ENCODE data around the gene PAPPA2.

DNA sequence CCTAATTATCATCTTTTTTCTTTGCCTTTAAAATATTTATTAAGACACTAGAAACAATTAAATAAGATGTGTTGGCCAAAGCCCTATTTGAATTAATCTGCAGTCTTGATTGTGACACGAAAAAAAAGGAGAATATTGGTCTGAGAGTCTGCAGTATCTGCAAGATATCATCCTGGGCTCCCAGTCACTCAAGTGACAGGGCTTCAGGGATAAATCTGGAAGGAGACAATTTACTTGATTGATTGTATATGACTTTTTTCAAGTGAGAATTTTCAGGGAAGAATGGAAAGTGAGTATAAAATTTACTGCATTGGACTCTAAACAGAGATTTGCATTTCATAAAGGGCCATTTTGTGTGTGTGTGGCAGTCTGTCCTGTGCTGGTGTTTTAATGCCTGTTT lies 233.7 kb downstream of the PAPPA2 start:
- TF ChIP-seq, protein P1, sequence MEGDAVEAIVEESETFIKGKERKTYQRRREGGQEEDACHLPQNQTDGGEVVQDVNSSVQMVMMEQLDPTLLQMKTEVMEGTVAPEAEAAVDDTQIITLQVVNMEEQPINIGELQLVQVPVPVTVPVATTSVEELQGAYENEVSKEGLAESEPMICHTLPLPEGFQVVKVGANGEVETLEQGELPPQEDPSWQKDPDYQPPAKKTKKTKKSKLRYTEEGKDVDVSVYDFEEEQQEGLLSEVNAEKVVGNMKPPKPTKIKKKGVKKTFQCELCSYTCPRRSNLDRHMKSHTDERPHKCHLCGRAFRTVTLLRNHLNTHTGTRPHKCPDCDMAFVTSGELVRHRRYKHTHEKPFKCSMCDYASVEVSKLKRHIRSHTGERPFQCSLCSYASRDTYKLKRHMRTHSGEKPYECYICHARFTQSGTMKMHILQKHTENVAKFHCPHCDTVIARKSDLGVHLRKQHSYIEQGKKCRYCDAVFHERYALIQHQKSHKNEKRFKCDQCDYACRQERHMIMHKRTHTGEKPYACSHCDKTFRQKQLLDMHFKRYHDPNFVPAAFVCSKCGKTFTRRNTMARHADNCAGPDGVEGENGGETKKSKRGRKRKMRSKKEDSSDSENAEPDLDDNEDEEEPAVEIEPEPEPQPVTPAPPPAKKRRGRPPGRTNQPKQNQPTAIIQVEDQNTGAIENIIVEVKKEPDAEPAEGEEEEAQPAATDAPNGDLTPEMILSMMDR (tag by site-specific recombination; IDR thresholded peaks at IDR 0.05), result no peak
- TF ChIP-seq REPIN1 (tag by site-specific recombination; IDR thresholded peaks at IDR 0.05; ENCODE audit: low read depth), result no peak
- TF ChIP-seq BCL11A (tag by site-specific recombination; IDR thresholded peaks at IDR 0.05; ENCODE audit: low read depth), result no peak
- TF ChIP-seq ZNF585B (tag by site-specific recombination; IDR thresholded peaks at IDR 0.05), result no peak
- no peak for TF ChIP-seq ZBTB21 (tag by site-specific recombination; IDR thresholded peaks at IDR 0.05)
- TF ChIP-seq, protein P2, sequence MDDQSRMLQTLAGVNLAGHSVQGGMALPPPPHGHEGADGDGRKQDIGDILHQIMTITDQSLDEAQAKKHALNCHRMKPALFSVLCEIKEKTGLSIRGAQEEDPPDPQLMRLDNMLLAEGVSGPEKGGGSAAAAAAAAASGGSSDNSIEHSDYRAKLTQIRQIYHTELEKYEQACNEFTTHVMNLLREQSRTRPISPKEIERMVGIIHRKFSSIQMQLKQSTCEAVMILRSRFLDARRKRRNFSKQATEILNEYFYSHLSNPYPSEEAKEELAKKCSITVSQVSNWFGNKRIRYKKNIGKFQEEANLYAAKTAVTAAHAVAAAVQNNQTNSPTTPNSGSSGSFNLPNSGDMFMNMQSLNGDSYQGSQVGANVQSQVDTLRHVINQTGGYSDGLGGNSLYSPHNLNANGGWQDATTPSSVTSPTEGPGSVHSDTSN (CRISPR knock-in tag; IDR thresholded peaks at IDR 0.05), result no peak
- TF ChIP-seq ZNF302 (tag by site-specific recombination; IDR thresholded peaks at IDR 0.05; ENCODE audit: low read depth), result no peak
- TF ChIP-seq BCL11B (tag by site-specific recombination; IDR thresholded peaks at IDR 0.05; ENCODE audit: low read depth), result no peak
- no peak for TF ChIP-seq ZNF776 (tag by site-specific recombination; IDR thresholded peaks at IDR 0.05; ENCODE audit: borderline replicate concordance)
- TF ChIP-seq, protein P3, sequence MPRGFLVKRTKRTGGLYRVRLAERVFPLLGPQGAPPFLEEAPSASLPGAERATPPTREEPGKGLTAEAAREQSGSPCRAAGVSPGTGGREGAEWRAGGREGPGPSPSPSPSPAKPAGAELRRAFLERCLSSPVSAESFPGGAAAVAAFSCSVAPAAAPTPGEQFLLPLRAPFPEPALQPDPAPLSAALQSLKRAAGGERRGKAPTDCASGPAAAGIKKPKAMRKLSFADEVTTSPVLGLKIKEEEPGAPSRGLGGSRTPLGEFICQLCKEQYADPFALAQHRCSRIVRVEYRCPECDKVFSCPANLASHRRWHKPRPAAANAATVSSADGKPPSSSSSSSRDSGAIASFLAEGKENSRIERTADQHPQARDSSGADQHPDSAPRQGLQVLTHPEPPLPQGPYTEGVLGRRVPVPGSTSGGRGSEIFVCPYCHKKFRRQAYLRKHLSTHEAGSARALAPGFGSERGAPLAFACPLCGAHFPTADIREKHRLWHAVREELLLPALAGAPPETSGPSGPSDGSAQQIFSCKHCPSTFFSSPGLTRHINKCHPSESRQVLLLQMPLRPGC (tag by site-specific recombination; IDR thresholded peaks at IDR 0.05), result no peak
- no peak for TF ChIP-seq SCRT2 (tag by site-specific recombination; IDR thresholded peaks at IDR 0.05)
- TF ChIP-seq SETDB1 (IDR thresholded peaks at IDR 0.05; ENCODE audit: insufficient read length, low read length), result no peak
- TF ChIP-seq, protein P4, sequence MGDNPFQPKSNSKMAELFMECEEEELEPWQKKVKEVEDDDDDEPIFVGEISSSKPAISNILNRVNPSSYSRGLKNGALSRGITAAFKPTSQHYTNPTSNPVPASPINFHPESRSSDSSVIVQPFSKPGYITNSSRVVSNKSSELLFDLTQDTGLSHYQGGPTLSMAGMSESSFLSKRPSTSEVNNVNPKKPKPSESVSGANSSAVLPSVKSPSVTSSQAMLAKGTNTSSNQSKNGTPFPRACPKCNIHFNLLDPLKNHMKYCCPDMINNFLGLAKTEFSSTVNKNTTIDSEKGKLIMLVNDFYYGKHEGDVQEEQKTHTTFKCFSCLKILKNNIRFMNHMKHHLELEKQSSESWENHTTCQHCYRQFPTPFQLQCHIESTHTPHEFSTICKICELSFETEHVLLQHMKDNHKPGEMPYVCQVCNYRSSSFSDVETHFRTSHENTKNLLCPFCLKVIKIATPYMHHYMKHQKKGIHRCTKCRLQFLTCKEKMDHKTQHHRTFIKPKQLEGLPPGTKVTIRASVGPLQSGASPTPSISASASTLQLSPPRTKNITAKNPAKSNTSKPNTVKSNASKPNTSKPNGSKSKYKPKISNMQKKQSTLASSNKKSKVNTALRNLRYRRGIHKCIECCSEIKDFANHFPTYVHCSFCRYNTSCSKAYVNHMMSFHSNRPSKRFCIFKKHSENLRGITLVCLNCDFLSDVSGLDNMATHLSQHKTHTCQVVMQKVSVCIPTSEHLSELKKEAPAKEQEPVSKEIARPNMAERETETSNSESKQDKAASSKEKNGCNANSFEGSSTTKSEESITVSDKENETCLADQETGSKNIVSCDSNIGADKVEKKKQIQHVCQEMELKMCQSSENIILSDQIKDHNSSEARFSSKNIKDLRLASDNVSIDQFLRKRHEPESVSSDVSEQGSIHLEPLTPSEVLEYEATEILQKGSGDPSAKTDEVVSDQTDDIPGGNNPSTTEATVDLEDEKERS (tag by site-specific recombination; IDR thresholded peaks at IDR 0.05), result no peak
